Keratinocyte (primary cell): ENCODE measurements around the gene B4GALNT2. TPM values are rescaled to one million over a fixed set of nuclear protein-coding genes. Genes with fewer than 3 reads are reported as not detected.
"Not testable (repeated sequence)": the region's sequence is repeated elsewhere in the genome, so short reads cannot be mapped to it uniquely, and the experiment has no call there.

Experiments used
- DNase-seq: peaks from one replicate; pipeline ENCODE4 v3.0.0-alpha.2; 2011; ENCODE audit warnings: low read depth, missing footprints, low spot score
- FAIRE-seq: peaks from 2 replicates; lab custom pipeline; 2011; peaks lifted over from hg19 to GRCh38; lab: Jason Lieb, UNC
- H2AFZ ChIP-seq: 2 replicates; pipeline ENCODE4 v1.6.0; 2012; ENCODE audit warnings: low read length, control low read depth, inconsistent platforms; ENCODE audit not compliant: control insufficient read depth
- H3K27ac ChIP-seq: 2 replicates; pipeline ENCODE4 v1.5.1; 2011; ENCODE audit warnings: low read length; ENCODE audit not compliant: control insufficient read depth, insufficient read depth
- H3K27me3 ChIP-seq: 3 replicates; pipeline ENCODE4 v1.6.0; 2011; ENCODE audit warnings: low read length; ENCODE audit not compliant: control insufficient read depth, insufficient read depth; ENCODE audit errors: extremely low read depth
- H3K36me3 ChIP-seq, 2 experiments: 2 replicates in 1 of 2; 3 replicates in 1 of 2; pipeline ENCODE4 v1.5.1; 2011; ENCODE audit warnings: low read length in 2 of 2, mild to moderate bottlenecking in 1 of 2; ENCODE audit not compliant: control insufficient read depth in 2 of 2, insufficient read depth in 2 of 2; ENCODE audit errors: extremely low read depth in 1 of 2
- H3K4me1 ChIP-seq: 3 replicates; pipeline ENCODE4 v1.5.1; 2011; ENCODE audit warnings: low read length; ENCODE audit not compliant: control insufficient read depth, insufficient read depth; ENCODE audit errors: extremely low read depth
- H3K4me2 ChIP-seq: 3 replicates; pipeline ENCODE4 v1.6.0; 2011; ENCODE audit warnings: low read depth, low read length; ENCODE audit not compliant: control insufficient read depth, insufficient read depth; ENCODE audit errors: extremely low read depth
- H3K4me3 ChIP-seq, 3 experiments: fragments of 200-600 bp in 1 of 3; sonication (generic) in 1 of 3; 2 replicates in 2 of 3; 3 replicates in 1 of 3; pipeline ENCODE4 v1.5.1; 2011 to 2016; ENCODE audit warnings: low read length in 3 of 3, mild to moderate bottlenecking in 3 of 3, control low read depth in 2 of 3, inconsistent platforms in 1 of 3, low read depth in 1 of 3, mixed read lengths in 1 of 3, mixed run types in 1 of 3, moderate library complexity in 1 of 3; ENCODE audit not compliant: control insufficient read depth in 2 of 3, insufficient read depth in 2 of 3; ENCODE audit errors: extremely low read depth in 1 of 3
- H3K79me2 ChIP-seq: 2 replicates; pipeline ENCODE4 v1.6.0; 2012; ENCODE audit warnings: low read length; ENCODE audit not compliant: control insufficient read depth, insufficient read depth
- H3K9ac ChIP-seq: 3 replicates; pipeline ENCODE4 v1.6.0; 2011; ENCODE audit warnings: low read length; ENCODE audit not compliant: control insufficient read depth, insufficient read depth; ENCODE audit errors: extremely low read depth
- H3K9me1 ChIP-seq: 3 replicates; pipeline ENCODE4 v1.6.0; 2011; ENCODE audit warnings: low read length; ENCODE audit not compliant: control insufficient read depth, insufficient read depth; ENCODE audit errors: extremely low read depth
- H3K9me3 ChIP-seq: 2 replicates; pipeline ENCODE4 v1.5.1; 2012; ENCODE audit warnings: low read depth, low read length; ENCODE audit not compliant: control insufficient read depth
- H4K20me1 ChIP-seq: 3 replicates; pipeline ENCODE4 v1.6.0; 2011; ENCODE audit warnings: low read length; ENCODE audit not compliant: control insufficient read depth, insufficient read depth; ENCODE audit errors: extremely low read depth
- CTCF ChIP-seq, 3 experiments: IDR thresholded peaks in 1 of 3; conservative IDR thresholded peaks in 1 of 3; optimal IDR thresholded peaks in 1 of 3; 2 replicates in 2 of 3; 3 replicates in 1 of 3; pipeline versions ENCODE3 to v1.5.1; 2011; ENCODE audit warnings: low read length in 3 of 3, mild to moderate bottlenecking in 3 of 3, moderate library complexity in 2 of 3, control low read depth in 1 of 3, inconsistent platforms in 1 of 3; ENCODE audit not compliant: insufficient read depth in 2 of 3; ENCODE audit errors: extremely low read depth in 1 of 3
- EZH2 ChIP-seq: IDR thresholded peaks from one replicate; pipeline ENCODE4 v1.6.1; 2012; ENCODE audit warnings: inconsistent platforms, mild to moderate bottlenecking, low read length, moderate library complexity
- dilution Hi-C: fragments of 300-500 bp; cut with MboI; formaldehyde crosslinking; loops from one replicate; pipeline ENCODE4 v1.7.0; 2020; ENCODE audit warnings: low sequenced_read_pairs; ENCODE audit not compliant: extremely low pct_ligation_motif_present
- polyA plus RNA-seq, 5 experiments: library from polyadenylated mRNA; depleted of rRNA in 3 of 5; stranded (reverse) in 3 of 5; stranded (forward) in 1 of 5; unstranded in 1 of 5; fragments of >200 nt; gene quantifications; 1 replicate in 1 of 5; 2 replicates in 3 of 5; 3 replicates in 1 of 5; pipeline versions ENCODE4 v1.2.1 to v1.2.3, GENCODE V29; 2011 to 2012; ENCODE audit warnings: missing spikeins in 2 of 5, low read depth in 1 of 5, low replicate concordance in 1 of 5

The B4GALNT2 gene
- polyA plus RNA-seq, 1 donor (not counting 4 experiments of a cell fraction or from before 2014, with no cell fraction given): 0.01 TPM

- no peaks in the 10 kb centered on the region for H3K79me2 ChIP-seq
- no peaks in the 10 kb centered on the region for H4K20me1 ChIP-seq
- H3K9ac ChIP-seq: no peak overlapping the region
- no peak overlapping the region for H3K27ac ChIP-seq
- H3K9me1 ChIP-seq: no peaks in the 10 kb centered on the region
- H3K4me3 ChIP-seq: no peak overlapping the region
- TF ChIP-seq CTCF (optimal IDR thresholded peaks at IDR 0.05 in 1 of 3, IDR thresholded peaks at IDR 0.05 in 1 of 3, conservative IDR thresholded peaks at IDR 0.05 in 1 of 3; ENCODE audit: extremely low read depth in 1 of 3, insufficient read depth in 2 of 3, low read length in 3 of 3) (no peak), EZH2 (no peak)
- H3K36me3 ChIP-seq: no peaks in the 10 kb centered on the region
- dilution Hi-C loops: no loop called here
- FAIRE-seq (no peak), DNase-seq (no peak)
- no peaks in the 10 kb centered on the region for H3K9me3 ChIP-seq
- H3K27me3 ChIP-seq: peaks cover 7% of the 10 kb centered on the region
- H2AFZ ChIP-seq: no peak overlapping the region
- no peak overlapping the region for H3K4me2 ChIP-seq
- H3K4me1 ChIP-seq: no peaks in the 10 kb centered on the region
Observed at GRCh38 chr17:49168706-49169105, 36.1 kb downstream of the B4GALNT2 start.

GRCh38 chr17:49170216-49170615 lies 37.6 kb downstream of the B4GALNT2 start:
- H3K27ac ChIP-seq: no peak overlapping the region
- no peak overlapping the region for H3K4me3 ChIP-seq
- no peak overlapping the region for H3K9ac ChIP-seq
- H2AFZ ChIP-seq: no peak overlapping the region
- H3K4me1 ChIP-seq: no peaks in the 10 kb centered on the region
- FAIRE-seq (no peak), DNase-seq (no peak)
- H3K79me2 ChIP-seq: no peaks in the 10 kb centered on the region
- no peaks in the 10 kb centered on the region for H3K9me1 ChIP-seq
- peaks cover 7% of the 10 kb centered on the region for H3K27me3 ChIP-seq
- dilution Hi-C loops: no loop called here
- H4K20me1 ChIP-seq: no peaks in the 10 kb centered on the region
- no peaks in the 10 kb centered on the region for H3K9me3 ChIP-seq
- H3K4me2 ChIP-seq: no peak overlapping the region
- no peaks in the 10 kb centered on the region for H3K36me3 ChIP-seq
- TF ChIP-seq CTCF (optimal IDR thresholded peaks at IDR 0.05 in 1 of 3, IDR thresholded peaks at IDR 0.05 in 1 of 3, conservative IDR thresholded peaks at IDR 0.05 in 1 of 3; ENCODE audit: extremely low read depth in 1 of 3, insufficient read depth in 2 of 3, low read length in 3 of 3): no peak
- no peak for TF ChIP-seq EZH2

GRCh38 chr17:49170711-49171110 lies 38.1 kb downstream of the B4GALNT2 start:
- H3K9me3 ChIP-seq, H4K20me1 ChIP-seq, H3K79me2 ChIP-seq, H3K9me1 ChIP-seq, H3K9ac ChIP-seq, dilution Hi-C loops, H3K4me2 ChIP-seq, H3K27ac ChIP-seq, H3K4me1 ChIP-seq, H2AFZ ChIP-seq, DNase-seq, H3K27me3 ChIP-seq, FAIRE-seq, H3K4me3 ChIP-seq, H3K36me3 ChIP-seq: not testable (repeated sequence)

- H3K9me1 ChIP-seq, H4K20me1 ChIP-seq, DNase-seq, H2AFZ ChIP-seq, FAIRE-seq, H3K36me3 ChIP-seq, H3K27ac ChIP-seq, H3K4me2 ChIP-seq, H3K9me3 ChIP-seq, H3K4me3 ChIP-seq, H3K79me2 ChIP-seq, H3K4me1 ChIP-seq, H3K27me3 ChIP-seq, H3K9ac ChIP-seq, dilution Hi-C loops: not testable (repeated sequence)
Observed at GRCh38 chr17:49175978-49176377, 43.4 kb downstream of the B4GALNT2 start.
